HL-60/S4 treated with retinoic acid at 250 ng/mL for 4 days and 3 days (cell line): ENCODE measurements around the gene LEFTY1.
"Not testable (repeated sequence)": the region's sequence is repeated elsewhere in the genome, so short reads cannot be mapped to it uniquely, and the experiment has no call there.

Experiments
- in situ Hi-C: fragments of 300-500 bp; cut with MboI; formaldehyde crosslinking; loops from 2 replicates; pipeline ENCODE4 v1.7.0; 2022; ENCODE audit warnings: low sequenced_read_pairs

The LEFTY1 gene

GRCh38 chr1:225888898-225889601, at the start of gene LEFTY1:
Gene LEFTY1 (minus strand): TSS chr1:225889146. CDS start chr1:225889066, 80 bp downstream.
- in situ Hi-C loops: no loop called here

GRCh38 chr1:225937048-225937968, 48.4 kb upstream of the LEFTY1 start:
- in situ Hi-C loops: no loop called here

GRCh38 chr1:225936523-225936922, 47.6 kb upstream of the LEFTY1 start:
- in situ Hi-C loops: no loop called here

- in situ Hi-C loops: not testable (repeated sequence)
Observed at GRCh38 chr1:225936086-225936485, 47.1 kb upstream of the LEFTY1 start.

- in situ Hi-C loops: no loop called here
Observed at GRCh38 chr1:225934711-225935110, 45.8 kb upstream of the LEFTY1 start.

GRCh38 chr1:225933072-225933471, 44.1 kb upstream of the LEFTY1 start:
- in situ Hi-C loops: no loop called here

GRCh38 chr1:225931270-225932136, 42.6 kb upstream of the LEFTY1 start:
- in situ Hi-C loops: no loop called here

GRCh38 chr1:225930566-225930965, 41.6 kb upstream of the LEFTY1 start:
- in situ Hi-C loops: no loop called here

GRCh38 chr1:225929462-225929861, 40.5 kb upstream of the LEFTY1 start:
- in situ Hi-C loops: not testable (repeated sequence)

GRCh38 chr1:225928186-225929175, 39.5 kb upstream of the LEFTY1 start:
- in situ Hi-C loops: no loop called here

GRCh38 chr1:225926551-225927113, 37.7 kb upstream of the LEFTY1 start:
- in situ Hi-C loops: no loop called here

- in situ Hi-C loops: no loop called here
Observed at GRCh38 chr1:225923692-225924555, 35.0 kb upstream of the LEFTY1 start, which contains the start of gene PYCR2. Gene PYCR2 (minus strand): TSS chr1:225924250. CDS start chr1:225924110, 140 bp downstream.

GRCh38 chr1:225923381-225923691, 34.4 kb upstream of the LEFTY1 start:
- in situ Hi-C loops: no loop called here

GRCh38 chr1:225921734-225922709, 33.1 kb upstream of the LEFTY1 start:
- in situ Hi-C loops: no loop called here

GRCh38 chr1:225919906-225920305, 31.0 kb upstream of the LEFTY1 start:
- in situ Hi-C loops: no loop called here

- in situ Hi-C loops: no loop called here
Observed at GRCh38 chr1:225918280-225918679, 29.3 kb upstream of the LEFTY1 start.

- in situ Hi-C loops: no loop called here
Observed at GRCh38 chr1:225917536-225917935, 28.6 kb upstream of the LEFTY1 start.
